ENCODE results near the gene RASSF8. TPM values are rescaled to one million over a fixed set of nuclear protein-coding genes. Genes with fewer than 3 reads are reported as not detected.

Gene RASSF8
- total and polyA plus RNA-seq, 2 donors (not counting 3 experiments of a cell fraction or from before 2014, with no cell fraction given), result 11.1 to 59.3 TPM

- Histone ChIP-seq H3K4me3 (replicated peaks in 1 of 3; ENCODE audit: insufficient read depth in 1 of 3, low read depth in 1 of 3, low read length in 3 of 3) (no peak overlapping the region), H3K9me3 (replicated peaks; ENCODE audit: control insufficient read depth, insufficient read depth, low read length) (no peaks in the 10 kb centered on the region), H3K9ac (replicated peaks; ENCODE audit: extremely low read depth, insufficient read depth, low read length) (no peak overlapping the region), H3K4me1 (ENCODE audit: control insufficient read depth, extremely low read depth, insufficient read depth, low read length) (peaks cover 24% of the 10 kb centered on the region), H3K9me1 (replicated peaks; ENCODE audit: control insufficient read depth, extremely low read depth, insufficient read depth, low read length) (no peaks in the 10 kb centered on the region), H3K4me2 (ENCODE audit: insufficient read depth, low read length) (no peak overlapping the region), H3K79me2 (ENCODE audit: control insufficient read depth, insufficient read depth, low read length) (peaks cover 17% of the 10 kb centered on the region), H3K27me3 (ENCODE audit: control insufficient read depth in 2 of 2, insufficient read depth in 2 of 2, low read length in 2 of 2) (no peaks in the 10 kb centered on the region), H2AFZ (ENCODE audit: low read depth, low read length) (no peak overlapping the region), H4K20me1 (replicated peaks; ENCODE audit: control insufficient read depth, extremely low read depth, insufficient read depth, low read length) (no peaks in the 10 kb centered on the region), H3K36me3 (ENCODE audit: control insufficient read depth in 2 of 2, extremely low read depth in 1 of 2, insufficient read depth in 2 of 2, low read length in 2 of 2) (no peaks in the 10 kb centered on the region), H3K27ac (ENCODE audit: insufficient read depth, low read depth, low read length) (no peak overlapping the region)
- CTCF ChIA-PET, result interaction anchor here (1.0 kb wide), 1 partner anchor 54 kb away, joined by 3 read pairs; no protein-coding TSS in a partner anchor
- dilution Hi-C loops (cut with MboI; ENCODE audit: extremely low pct_ligation_motif_present, low sequenced_read_pairs) (no loop called here), intact Hi-C loops (cut with micrococcal nuclease) (no loop called here)
- no TSS peak for BruUV-seq (replicated peaks)
- no peak for TF ChIP-seq MYC (IDR thresholded peaks at IDR 0.05; ENCODE audit: low read depth, low read length)
- TF ChIP-seq POLR2AphosphoS5 (IDR thresholded peaks at IDR 0.05; ENCODE audit: insufficient read depth, low read depth, low read length), result no peak
- TF ChIP-seq POLR2A (IDR thresholded peaks at IDR 0.05; ENCODE audit: low read depth, low read length), result no peak
- TF ChIP-seq JUN (IDR thresholded peaks at IDR 0.05; ENCODE audit: borderline replicate concordance, insufficient read depth, insufficient read length, low read depth), result no peak
- DNase-seq (ENCODE audit: low read depth, low spot score) (no peak), FAIRE-seq (no peak)
- POLR2A ChIA-PET, result no interaction called here
These were observed 99.8 kb downstream of the RASSF8 start for GRCh38 chr12:26058308-26058707.

- ChIA-PET CTCF (interaction anchor here (0.7 to 1.0 kb wide), 2 partner anchors 54 to 95 kb away, joined by 3 read pairs; no protein-coding TSS in a partner anchor), POLR2A (no interaction called here)
- FAIRE-seq (no peak), DNase-seq (ENCODE audit: low read depth, low spot score) (no peak)
- H3K27ac ChIP-seq (ENCODE audit: insufficient read depth, low read depth, low read length), result no peak overlapping the region
- H3K9me1 ChIP-seq (replicated peaks; ENCODE audit: control insufficient read depth, extremely low read depth, insufficient read depth, low read length), result no peaks in the 10 kb centered on the region
- H4K20me1 ChIP-seq (replicated peaks; ENCODE audit: control insufficient read depth, extremely low read depth, insufficient read depth, low read length), result no peaks in the 10 kb centered on the region
- H3K36me3 ChIP-seq (ENCODE audit: control insufficient read depth in 2 of 2, extremely low read depth in 1 of 2, insufficient read depth in 2 of 2, low read length in 2 of 2), result no peaks in the 10 kb centered on the region
- H3K4me2 ChIP-seq (ENCODE audit: insufficient read depth, low read length), result no peak overlapping the region
- H3K9me3 ChIP-seq (replicated peaks; ENCODE audit: control insufficient read depth, insufficient read depth, low read length), result no peaks in the 10 kb centered on the region
- peaks cover 19% of the 10 kb centered on the region for H3K4me1 ChIP-seq (ENCODE audit: control insufficient read depth, extremely low read depth, insufficient read depth, low read length)
- intact Hi-C loops (cut with micrococcal nuclease) (no loop called here), dilution Hi-C loops (cut with MboI; ENCODE audit: extremely low pct_ligation_motif_present, low sequenced_read_pairs) (no loop called here)
- BruUV-seq (replicated peaks), result no TSS peak
- peaks cover 12% of the 10 kb centered on the region for H3K79me2 ChIP-seq (ENCODE audit: control insufficient read depth, insufficient read depth, low read length)
- no peak for TF ChIP-seq GATA2 (IDR thresholded peaks at IDR 0.05; ENCODE audit: insufficient read depth, insufficient read length, low read depth, low read length)
- TF ChIP-seq FOS (IDR thresholded peaks at IDR 0.05; ENCODE audit: borderline replicate concordance, insufficient read depth, low read length), result no peak
- TF ChIP-seq JUN (IDR thresholded peaks at IDR 0.05; ENCODE audit: borderline replicate concordance, insufficient read depth, insufficient read length, low read depth), result no peak
- TF ChIP-seq POLR2A (IDR thresholded peaks at IDR 0.05; ENCODE audit: low read depth, low read length), result no peak
- no peak for TF ChIP-seq EZH2 (IDR thresholded peaks at IDR 0.05; ENCODE audit: borderline replicate concordance, low read depth, low read length, severe bottlenecking)
- TF ChIP-seq MYC (IDR thresholded peaks at IDR 0.05; ENCODE audit: low read depth, low read length), result no peak
- TF ChIP-seq, protein P1, sequence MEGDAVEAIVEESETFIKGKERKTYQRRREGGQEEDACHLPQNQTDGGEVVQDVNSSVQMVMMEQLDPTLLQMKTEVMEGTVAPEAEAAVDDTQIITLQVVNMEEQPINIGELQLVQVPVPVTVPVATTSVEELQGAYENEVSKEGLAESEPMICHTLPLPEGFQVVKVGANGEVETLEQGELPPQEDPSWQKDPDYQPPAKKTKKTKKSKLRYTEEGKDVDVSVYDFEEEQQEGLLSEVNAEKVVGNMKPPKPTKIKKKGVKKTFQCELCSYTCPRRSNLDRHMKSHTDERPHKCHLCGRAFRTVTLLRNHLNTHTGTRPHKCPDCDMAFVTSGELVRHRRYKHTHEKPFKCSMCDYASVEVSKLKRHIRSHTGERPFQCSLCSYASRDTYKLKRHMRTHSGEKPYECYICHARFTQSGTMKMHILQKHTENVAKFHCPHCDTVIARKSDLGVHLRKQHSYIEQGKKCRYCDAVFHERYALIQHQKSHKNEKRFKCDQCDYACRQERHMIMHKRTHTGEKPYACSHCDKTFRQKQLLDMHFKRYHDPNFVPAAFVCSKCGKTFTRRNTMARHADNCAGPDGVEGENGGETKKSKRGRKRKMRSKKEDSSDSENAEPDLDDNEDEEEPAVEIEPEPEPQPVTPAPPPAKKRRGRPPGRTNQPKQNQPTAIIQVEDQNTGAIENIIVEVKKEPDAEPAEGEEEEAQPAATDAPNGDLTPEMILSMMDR (IDR thresholded peaks at IDR 0.05; ENCODE audit: extremely low read depth in 1 of 2, insufficient read depth in 1 of 2, low read depth in 1 of 2, low read length in 2 of 2), result no peak
- no peak for TF ChIP-seq POLR2AphosphoS5 (IDR thresholded peaks at IDR 0.05; ENCODE audit: insufficient read depth, low read depth, low read length)
- no peak for TF ChIP-seq MAX (IDR thresholded peaks at IDR 0.05; ENCODE audit: insufficient read depth, insufficient read length)
- no peaks in the 10 kb centered on the region for H3K27me3 ChIP-seq (ENCODE audit: control insufficient read depth in 2 of 2, insufficient read depth in 2 of 2, low read length in 2 of 2)
- no peak overlapping the region for H3K9ac ChIP-seq (replicated peaks; ENCODE audit: extremely low read depth, insufficient read depth, low read length)
- no peak overlapping the region for H3K4me3 ChIP-seq (replicated peaks in 1 of 3; ENCODE audit: insufficient read depth in 1 of 3, low read depth in 1 of 3, low read length in 3 of 3)
- H2AFZ ChIP-seq (ENCODE audit: low read depth, low read length), result no peak overlapping the region
These were observed 100.3 kb downstream of the RASSF8 start for GRCh38 chr12:26058818-26059217.

Data from endothelial cell of umbilical vein (primary cell).